HFFc6 (cell line): Measurements from ENCODE around the gene RALA. TPM values are rescaled to one million over a fixed set of nuclear protein-coding genes. Genes with fewer than 3 reads are reported as not detected.
"Not testable (repeated sequence)": the region's sequence is repeated elsewhere in the genome, so short reads cannot be mapped to it uniquely, and the experiment has no call there.

Source experiments
- DNase-seq: peaks from one replicate; pipeline ENCODE4 v3.0.0-alpha.2; 2018
- H3K27ac Mint-ChIP-seq: 2 replicates; pipeline ENCODE4 v1.8.0; 2020; ENCODE audit warnings: mild to moderate bottlenecking, mixed read lengths
- H3K27me3 Mint-ChIP-seq: 2 replicates; pipeline ENCODE4 v1.8.0; 2021; ENCODE audit warnings: mild to moderate bottlenecking, moderate library complexity, mixed read lengths; ENCODE audit not compliant: insufficient read depth
- H3K36me3 Mint-ChIP-seq: 2 replicates; pipeline ENCODE4 v1.8.0; 2021; ENCODE audit warnings: low read depth, mixed read lengths
- H3K4me1 Mint-ChIP-seq: 2 replicates; pipeline ENCODE4 v1.8.0; 2020; ENCODE audit warnings: low read depth, mixed read lengths
- H3K4me3 Mint-ChIP-seq: 2 replicates; pipeline ENCODE4 v1.8.0; 2020; ENCODE audit warnings: mild to moderate bottlenecking, moderate library complexity, mixed read lengths
- H3K9me3 Mint-ChIP-seq: 2 replicates; pipeline ENCODE4 v1.8.0; 2020; ENCODE audit warnings: mild to moderate bottlenecking, mixed read lengths
- CTCF ChIP-seq: fragments of 200-600 bp; sonication (generic); IDR thresholded peaks from 2 replicates; pipeline ENCODE4 v1.5.0; 2021; ENCODE audit warnings: antibody characterized with exemption, mild to moderate bottlenecking
- total RNA-seq, 6 experiments: library from RNA; stranded (reverse); fragmentation: NEBNext Ultra II Directional; extraction: Animal tissue kit (Norgen Biotek cat#: 25700); gene quantifications; 2 replicates in 1 of 6; 3 replicates in 5 of 6; pipeline ENCODE4 v1.2.3, GENCODE V29; 2021

The RALA gene
- total RNA-seq, 6 experiments from 2014 or later = 43.3 to 53.9 (median 45.7) TPM

- Mint-ChIP-seq H3K4me3 (no peak overlapping the region), H3K9me3 (peaks cover 4% of the 10 kb centered on the region; the same call in 1 of the 2 replicates), H3K4me1 (peaks cover 84% of the 10 kb centered on the region), H3K27ac (peak overlapping the region; percentile 58; the same call in 1 of the 2 replicates), H3K36me3 (peaks cover 7% of the 10 kb centered on the region), H3K27me3 (no peaks in the 10 kb centered on the region)
- no peak for TF ChIP-seq CTCF
- DNase-seq = no peak
Observed at GRCh38 chr7:39749717-39750116, 126.3 kb downstream of the RALA start.

GRCh38 chr7:39750253-39751077, 127.1 kb downstream of the RALA start:
- no peak for DNase-seq

DNA sequence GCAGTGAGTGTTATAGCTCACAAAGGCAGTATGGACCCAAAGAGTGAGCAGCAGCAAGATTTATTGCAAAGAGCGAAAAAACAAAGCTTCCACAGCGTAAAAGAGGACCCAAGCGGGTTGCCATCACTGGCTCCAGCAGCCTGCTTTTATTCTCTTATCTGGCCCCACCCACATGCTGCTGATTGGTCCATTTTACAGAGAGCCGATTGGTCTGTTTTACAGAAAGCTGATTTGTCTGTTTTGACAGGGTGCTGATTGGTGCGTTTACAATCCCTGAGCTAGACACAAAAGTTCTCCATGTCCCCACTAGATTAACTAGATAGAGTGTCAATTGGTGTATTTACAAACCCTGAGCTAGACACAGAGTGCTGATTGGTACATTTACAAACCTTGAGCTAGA, 129.9 kb downstream of the RALA start:
- not testable (repeated sequence) for H3K4me3 Mint-ChIP-seq, DNase-seq, H3K9me3 Mint-ChIP-seq, H3K27me3 Mint-ChIP-seq
- Mint-ChIP-seq H3K27ac (peak overlapping the region; percentile 64), H3K4me1 (peaks cover 77% of the 10 kb centered on the region), H3K36me3 (peaks cover 12% of the 10 kb centered on the region)

More at GRCh38 chr7:39750253-39751077, 127.1 kb downstream of the RALA start:
- peaks cover 7% of the 10 kb centered on the region for H3K36me3 Mint-ChIP-seq
- no peak overlapping the region for H3K4me3 Mint-ChIP-seq
- no peak for TF ChIP-seq CTCF
- H3K4me1 Mint-ChIP-seq = peaks cover 84% of the 10 kb centered on the region
- H3K27me3 Mint-ChIP-seq = no peaks in the 10 kb centered on the region
- H3K9me3 Mint-ChIP-seq = peaks cover 4% of the 10 kb centered on the region; the same call in 1 of the 2 replicates
- H3K27ac Mint-ChIP-seq = no peak overlapping the region

GRCh38 chr7:39753823-39754325, 130.5 kb downstream of the RALA start:
- Mint-ChIP-seq H3K4me1 (peaks cover 74% of the 10 kb centered on the region), H3K27ac (peak overlapping the region; percentile 99), H3K36me3 (peaks cover 12% of the 10 kb centered on the region), H3K27me3 (no peaks in the 10 kb centered on the region), H3K4me3 (peak overlapping the region; percentile 83), H3K9me3 (peaks cover 4% of the 10 kb centered on the region; the same call in 1 of the 2 replicates)
- DNase-seq = no peak
- TF ChIP-seq CTCF = no peak

- peaks cover 12% of the 10 kb centered on the region for H3K36me3 Mint-ChIP-seq
- peak overlapping the region; percentile 83 for H3K4me3 Mint-ChIP-seq
- TF ChIP-seq CTCF = peak; percentile 45; the same call in 1 of the 2 replicates
- no peaks in the 10 kb centered on the region for H3K27me3 Mint-ChIP-seq
- DNase-seq = peak; percentile 75
- peaks cover 4% of the 10 kb centered on the region; the same call in 1 of the 2 replicates for H3K9me3 Mint-ChIP-seq
- H3K27ac Mint-ChIP-seq = peak overlapping the region; percentile 99
- H3K4me1 Mint-ChIP-seq = peaks cover 67% of the 10 kb centered on the region
Observed at GRCh38 chr7:39754326-39755120, 131.2 kb downstream of the RALA start.
